ENCODE results near the gene TNFRSF13B.
A peak's percentile ranks its signal among the peaks of the same experiment; 100 is the strongest.
"Not testable (repeated sequence)": the region's sequence is repeated elsewhere in the genome, so short reads cannot be mapped to it uniquely, and the experiment has no call there.

TNFRSF13B gene

GRCh38 chr17:16924696-16925440 lies 47.0 kb downstream of the TNFRSF13B start:
- DNase-seq, result no peak

GRCh38 chr17:16923904-16924695 lies 47.8 kb downstream of the TNFRSF13B start:
- no peak for DNase-seq

GRCh38 chr17:16923097-16923903 lies 48.6 kb downstream of the TNFRSF13B start:
- no peak for DNase-seq

- DNase-seq, result no peak
Measured at GRCh38 chr17:16922386-16923096, 49.4 kb downstream of the TNFRSF13B start.

GRCh38 chr17:16921451-16921850 lies 50.5 kb downstream of the TNFRSF13B start:
- DNase-seq, result not testable (repeated sequence)

GRCh38 chr17:16920628-16921020 lies 51.3 kb downstream of the TNFRSF13B start:
- DNase-seq, result no peak

- DNase-seq, result no peak
Measured at GRCh38 chr17:16919663-16920627, 52.0 kb downstream of the TNFRSF13B start.

- DNase-seq, result no peak
Measured at GRCh38 chr17:16918443-16918842, 53.5 kb downstream of the TNFRSF13B start.

- peak; percentile 16 for DNase-seq
Measured at GRCh38 chr17:16917671-16918394, 54.1 kb downstream of the TNFRSF13B start.

GRCh38 chr17:16916557-16916920 lies 55.4 kb downstream of the TNFRSF13B start:
- no peak for DNase-seq

GRCh38 chr17:16915752-16916556 lies 56.0 kb downstream of the TNFRSF13B start:
- DNase-seq, result peak; percentile 68

GRCh38 chr17:16913463-16913862 lies 58.5 kb downstream of the TNFRSF13B start:
- no peak for DNase-seq

GRCh38 chr17:16912021-16912962 lies 59.6 kb downstream of the TNFRSF13B start:
- DNase-seq, result peak; percentile 15

GRCh38 chr17:16911141-16911937 lies 60.6 kb downstream of the TNFRSF13B start:
- no peak for DNase-seq

- no peak for DNase-seq
Measured at GRCh38 chr17:16910341-16910740, 61.6 kb downstream of the TNFRSF13B start.

- no peak for DNase-seq
Measured at GRCh38 chr17:16909472-16910246, 62.3 kb downstream of the TNFRSF13B start.

- no peak for DNase-seq
Measured at GRCh38 chr17:16908273-16908672, 63.6 kb downstream of the TNFRSF13B start.

All from stimulated activated CD8-positive, alpha-beta memory T cell treated with anti-CD3 and anti-CD28 coated beads, Interleukin-4, amount 100 ng/mL, for 48 hours (primary cell).